ENCODE data around the gene ASTN2.

DNA sequence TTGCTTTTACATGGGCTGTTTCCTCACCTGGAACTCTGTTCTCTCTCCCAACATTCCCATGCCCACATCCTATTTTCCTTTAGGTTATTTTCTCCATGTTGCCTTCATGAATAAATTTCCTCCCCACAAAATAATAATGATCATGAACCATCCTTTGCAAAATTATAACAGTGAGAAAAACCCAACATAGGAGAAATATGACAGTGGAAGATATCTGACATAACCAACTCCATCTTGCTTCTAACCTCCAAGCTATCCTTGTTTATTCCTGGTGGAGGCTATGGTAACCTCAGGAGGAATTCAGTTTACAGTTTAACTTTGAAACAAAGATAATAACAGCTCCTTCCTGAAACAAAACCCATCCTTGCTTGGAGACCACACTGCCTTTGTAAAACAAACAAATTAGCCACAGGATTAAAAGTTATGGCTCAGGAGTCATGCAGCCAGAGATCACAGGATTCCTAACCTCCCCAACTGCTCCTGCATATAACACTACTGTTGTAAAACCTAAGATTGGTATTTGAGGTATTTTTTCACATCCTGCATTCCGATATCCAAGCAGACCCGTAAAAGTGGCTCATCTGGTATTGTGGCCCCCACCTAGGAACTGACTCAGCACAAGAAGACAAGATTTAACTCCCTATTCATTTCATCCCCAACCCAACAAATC, 515.4 kb downstream of the ASTN2 start:
- TF ChIP-seq, protein P1, sequence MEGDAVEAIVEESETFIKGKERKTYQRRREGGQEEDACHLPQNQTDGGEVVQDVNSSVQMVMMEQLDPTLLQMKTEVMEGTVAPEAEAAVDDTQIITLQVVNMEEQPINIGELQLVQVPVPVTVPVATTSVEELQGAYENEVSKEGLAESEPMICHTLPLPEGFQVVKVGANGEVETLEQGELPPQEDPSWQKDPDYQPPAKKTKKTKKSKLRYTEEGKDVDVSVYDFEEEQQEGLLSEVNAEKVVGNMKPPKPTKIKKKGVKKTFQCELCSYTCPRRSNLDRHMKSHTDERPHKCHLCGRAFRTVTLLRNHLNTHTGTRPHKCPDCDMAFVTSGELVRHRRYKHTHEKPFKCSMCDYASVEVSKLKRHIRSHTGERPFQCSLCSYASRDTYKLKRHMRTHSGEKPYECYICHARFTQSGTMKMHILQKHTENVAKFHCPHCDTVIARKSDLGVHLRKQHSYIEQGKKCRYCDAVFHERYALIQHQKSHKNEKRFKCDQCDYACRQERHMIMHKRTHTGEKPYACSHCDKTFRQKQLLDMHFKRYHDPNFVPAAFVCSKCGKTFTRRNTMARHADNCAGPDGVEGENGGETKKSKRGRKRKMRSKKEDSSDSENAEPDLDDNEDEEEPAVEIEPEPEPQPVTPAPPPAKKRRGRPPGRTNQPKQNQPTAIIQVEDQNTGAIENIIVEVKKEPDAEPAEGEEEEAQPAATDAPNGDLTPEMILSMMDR (IDR thresholded peaks at IDR 0.05; ENCODE audit: low read length) = no peak
- TF ChIP-seq EZH2 (IDR thresholded peaks at IDR 0.05; ENCODE audit: borderline replicate concordance, low read length) = no peak

Data from OCI-LY1 (cell line).